Measurements from ENCODE around the gene CENPS.

DNA sequence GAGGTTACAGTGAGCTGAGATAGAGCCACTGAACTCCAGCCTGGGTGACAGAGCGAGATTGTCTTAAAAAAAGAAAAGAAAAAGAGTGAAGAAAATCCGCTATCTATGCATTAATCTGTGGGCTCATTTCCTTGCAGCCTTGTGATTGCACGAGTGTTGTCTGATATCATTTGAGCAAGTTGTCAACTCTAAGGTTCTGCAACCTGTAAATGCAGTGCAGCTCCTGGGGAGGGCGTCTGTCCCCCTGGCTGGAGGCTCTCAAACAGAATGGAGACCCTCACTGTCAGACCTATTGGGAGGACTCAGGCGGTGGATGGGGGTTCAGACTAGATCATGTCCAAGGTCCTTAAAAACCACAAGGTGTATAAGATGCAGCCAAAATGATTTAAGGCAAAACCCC, 25.8 kb downstream of the CENPS start:
- TF ChIP-seq, protein P1, sequence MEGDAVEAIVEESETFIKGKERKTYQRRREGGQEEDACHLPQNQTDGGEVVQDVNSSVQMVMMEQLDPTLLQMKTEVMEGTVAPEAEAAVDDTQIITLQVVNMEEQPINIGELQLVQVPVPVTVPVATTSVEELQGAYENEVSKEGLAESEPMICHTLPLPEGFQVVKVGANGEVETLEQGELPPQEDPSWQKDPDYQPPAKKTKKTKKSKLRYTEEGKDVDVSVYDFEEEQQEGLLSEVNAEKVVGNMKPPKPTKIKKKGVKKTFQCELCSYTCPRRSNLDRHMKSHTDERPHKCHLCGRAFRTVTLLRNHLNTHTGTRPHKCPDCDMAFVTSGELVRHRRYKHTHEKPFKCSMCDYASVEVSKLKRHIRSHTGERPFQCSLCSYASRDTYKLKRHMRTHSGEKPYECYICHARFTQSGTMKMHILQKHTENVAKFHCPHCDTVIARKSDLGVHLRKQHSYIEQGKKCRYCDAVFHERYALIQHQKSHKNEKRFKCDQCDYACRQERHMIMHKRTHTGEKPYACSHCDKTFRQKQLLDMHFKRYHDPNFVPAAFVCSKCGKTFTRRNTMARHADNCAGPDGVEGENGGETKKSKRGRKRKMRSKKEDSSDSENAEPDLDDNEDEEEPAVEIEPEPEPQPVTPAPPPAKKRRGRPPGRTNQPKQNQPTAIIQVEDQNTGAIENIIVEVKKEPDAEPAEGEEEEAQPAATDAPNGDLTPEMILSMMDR (IDR thresholded peaks at IDR 0.05; ENCODE audit: control extremely low read depth in 1 of 3, insufficient read depth in 1 of 3, low read depth in 1 of 3, low read length in 3 of 3): peak; percentile 33 to 54 (median 42); a peak in 3 of 4 replicates
- TF ChIP-seq TAF1 (IDR thresholded peaks at IDR 0.05; ENCODE audit: low read depth, low read length): no peak
- TF ChIP-seq CREB1 (IDR thresholded peaks at IDR 0.05): no peak
- no peak for TF ChIP-seq TEAD4 (IDR thresholded peaks at IDR 0.05; ENCODE audit: low read depth, low read length)
- TF ChIP-seq ASH2L (IDR thresholded peaks at IDR 0.05; ENCODE audit: low read length): no peak
- TF ChIP-seq EP300 (IDR thresholded peaks at IDR 0.05; ENCODE audit: borderline replicate concordance in 1 of 2, low read depth in 2 of 2, low read length in 2 of 2): no peak

All from H1 (cell line).